K562 (cell line): ENCODE measurements around the gene GAS2L2. TPM values are rescaled to one million over a fixed set of nuclear protein-coding genes. Genes with fewer than 3 reads are reported as not detected.

Experiments
- ATAC-seq: fragments of 200-7000 bp; cut with Tn5 transposase; 3 replicates; pipeline ENCODE4 v1.9.1; 2020; ENCODE audit warnings: moderate library complexity
- BruUV-seq: library from RNA; stranded (reverse); fragments of 400-500 nt; replicated peaks from 2 replicates; lab custom pipeline; 2021; lab: Mats Ljungman, UMichigan
- CTCF ChIA-PET: fragments of 300-600 bp; formaldehyde crosslinking; extraction: SDS; loops from one replicate; lab custom pipeline; 2021; ENCODE audit warnings: low intra/inter-chr PET ratio; lab: Yijun Ruan, JAX
- POLR2A ChIA-PET: fragments of 300-600, 350-650 bp; sonication (Branson Sonifier 250); formaldehyde crosslinking; extraction: SDS; loops from one replicate; lab custom pipeline; 2021; ENCODE audit warnings: antibody characterized with exemption, inconsistent platforms; lab: Yijun Ruan, JAX
- DNase-seq, 4 experiments: peaks; one replicate each; pipeline versions ENCODE4 v3.0.0 to v3.0.0-alpha.2; 2011 to 2018; ENCODE audit warnings: low spot score in 3 of 4, mixed read lengths in 3 of 4; ENCODE audit errors: extremely low read depth in 1 of 4
- FAIRE-seq: peaks from 2 replicates; lab custom pipeline; 2011; peaks lifted over from hg19 to GRCh38; lab: Jason Lieb, UNC
- H2AFZ ChIP-seq: 2 replicates; pipeline ENCODE4 v1.6.0; 2011; ENCODE audit warnings: low read depth, low read length, control low read depth, inconsistent platforms
- H3K27ac ChIP-seq: fragments of 200-600 bp; 3 replicates; pipeline ENCODE4 v1.8.0; 2011; ENCODE audit warnings: low read depth, mild to moderate bottlenecking, control low read depth, inconsistent platforms, low read length, moderate library complexity, mixed read lengths; ENCODE audit errors: extremely low read depth
- H3K27me3 ChIP-seq, 2 experiments: fragments of 300-600 bp in 1 of 2; 2 replicates in 1 of 2; 3 replicates in 1 of 2; pipeline versions ENCODE4 v1.6.0 to v1.8.0; 2011; ENCODE audit warnings: inconsistent platforms in 2 of 2, low read length in 2 of 2, mild to moderate bottlenecking in 1 of 2, mixed read lengths in 1 of 2, moderate library complexity in 1 of 2; ENCODE audit not compliant: control insufficient read depth in 2 of 2, insufficient read depth in 2 of 2
- H3K36me3 ChIP-seq: fragments of 300-600 bp; 3 replicates; pipeline ENCODE4 v1.8.0; 2011; ENCODE audit warnings: mild to moderate bottlenecking, low read length, inconsistent platforms; ENCODE audit not compliant: control insufficient read depth, insufficient read depth
- H3K4me1 ChIP-seq, 2 experiments: fragments of 200-600 bp in 1 of 2; replicated peaks in 1 of 2; 2 replicates in 1 of 2; 3 replicates in 1 of 2; pipeline versions ENCODE4 v1.5.1 to v1.8.0; 2011; ENCODE audit warnings: inconsistent platforms in 2 of 2, low read length in 2 of 2, mild to moderate bottlenecking in 1 of 2, mixed read lengths in 1 of 2, moderate library complexity in 1 of 2; ENCODE audit not compliant: control insufficient read depth in 2 of 2, insufficient read depth in 2 of 2
- H3K4me2 ChIP-seq: 2 replicates; pipeline ENCODE4 v1.6.1; 2011; ENCODE audit warnings: low read length, control low read depth, inconsistent platforms, mixed read lengths; ENCODE audit not compliant: insufficient read depth
- H3K4me3 ChIP-seq: fragments of 200-600 bp; sonication (generic), shearing (Covaris generic); 2 replicates; pipeline ENCODE4 v1.5.1; 2016; ENCODE audit warnings: control low read depth, inconsistent platforms
- H3K79me2 ChIP-seq: fragments of 200-600 bp; 3 replicates; pipeline ENCODE4 v1.8.0; 2011; ENCODE audit warnings: low read length, inconsistent platforms; ENCODE audit not compliant: control insufficient read depth, insufficient read depth
- H3K9ac ChIP-seq, 2 experiments: 2 replicates each; pipeline versions ENCODE4 v1.6.0 to v1.6.1; 2011; ENCODE audit warnings: low read depth in 2 of 2, low read length in 2 of 2, control low read depth in 1 of 2, inconsistent platforms in 1 of 2, mild to moderate bottlenecking in 1 of 2, mixed read lengths in 1 of 2; ENCODE audit not compliant: insufficient read depth in 1 of 2
- H3K9me1 ChIP-seq: one replicate; pipeline ENCODE4 v1.6.0; 2011; ENCODE audit warnings: inconsistent platforms, mild to moderate bottlenecking, low read length, moderate library complexity; ENCODE audit not compliant: control insufficient read depth, insufficient read depth
- H3K9me3 ChIP-seq: replicated peaks from 2 replicates; pipeline ENCODE4 v1.5.1; 2011; ENCODE audit warnings: low read depth, low read length, inconsistent platforms; ENCODE audit not compliant: control insufficient read depth, insufficient read depth
- H4K20me1 ChIP-seq: replicated peaks from 2 replicates; pipeline ENCODE4 v1.6.1; 2011; ENCODE audit warnings: low read length, inconsistent platforms, mixed read lengths; ENCODE audit not compliant: control insufficient read depth, insufficient read depth
- HNRNPH1 ChIP-seq: fragments of 200-400 bp; formaldehyde crosslinking; optimal IDR thresholded peaks from 2 replicates; pipeline ENCODE3; 2017; ENCODE audit warnings: low read depth, mild to moderate bottlenecking, low read length, moderate library complexity
- NFYB ChIP-seq: IDR thresholded peaks from 2 replicates; pipeline ENCODE4 v1.6.1; 2011; ENCODE audit warnings: mild to moderate bottlenecking, moderate library complexity; ENCODE audit not compliant: insufficient read length; ENCODE audit errors: extremely low read depth
- SREBF2 ChIP-seq: sonication (generic); formaldehyde crosslinking; IDR thresholded peaks from 2 replicates; pipeline ENCODE4 v1.4.0; 2020; ENCODE audit warnings: mild to moderate bottlenecking, missing genetic modification reagents
- ZC3H11A ChIP-seq: IDR thresholded peaks from 2 replicates; pipeline ENCODE4 v1.6.1; 2012; ENCODE audit warnings: low read depth, low read length, improper control_type of control experiment
- ZNF512 ChIP-seq: IDR thresholded peaks from 2 replicates; pipeline ENCODE4 v1.6.1; 2016; ENCODE audit warnings: missing genetic modification characterization, missing compliant biosample characterization
- ZNF584 ChIP-seq: fragments of 200-800 bp; sonication (Bioruptor generic); IDR thresholded peaks from 2 replicates; pipeline ENCODE4 v1.6.1; 2016; ENCODE audit warnings: low read depth, mild to moderate bottlenecking, missing genetic modification characterization, missing compliant biosample characterization
- WGBS: fragments of 100-300 bp; shearing (Covaris generic); methylation state at CpG from one replicate; pipeline ENCODE4 v1.1.6; 2016; ENCODE audit warnings: low coverage, mixed read lengths; ENCODE audit not compliant: insufficient coverage; ENCODE audit errors: missing lambda C conversion rate; 5-methylcytosine and 5-hydroxymethylcytosine counted together
- in situ Hi-C: fragments of 300-500 bp; cut with MboI; formaldehyde crosslinking; loops from 4 replicates; pipeline ENCODE4 v1.15.0; 2018; ENCODE audit warnings: inconsistent platforms, mixed read lengths
- intact Hi-C: fragments of 100-400 bp; cut with micrococcal nuclease; formaldehyde crosslinking; loops from 2 replicates; pipeline ENCODE4 v1.14.2; 2022
- polyA plus RNA-seq, 8 experiments: library from polyadenylated mRNA; depleted of rRNA in 4 of 8; stranded (reverse) in 5 of 8; unstranded in 3 of 8; fragments of >200 nt; fragmentation: Nextera tagmentation in 2 of 8; fragmentation: Illumina TruSeq in 1 of 8; extraction: Ambion mirVana in 2 of 8; extraction: Trizol in 1 of 8; gene quantifications; 2 replicates each; pipeline versions ENCODE4 v1.2.1 to v1.2.3, GENCODE V29; 2011 to 2014; ENCODE audit warnings: inconsistent platforms in 1 of 8, missing spikeins in 1 of 8
- total RNA-seq, 7 experiments: library from RNA; depleted of rRNA in 6 of 7; stranded (reverse); fragments of >200 nt in 6 of 7; fragmentation: Illumina TruSeq in 2 of 7; extraction: Trizol in 2 of 7; gene quantifications; 2 replicates each; pipeline versions ENCODE4 v1.2.1 to v1.2.3, GENCODE V29; 2011 to 2021; ENCODE audit warnings: low replicate concordance in 1 of 7

Gene GAS2L2
- total and polyA plus RNA-seq, 9 of the 15 experiments (the other 6 are each of a cell fraction or from before 2014, with no cell fraction given): not detected

- TF ChIP-seq ZNF584 (CRISPR knock-in tag) (no peak), HNRNPH1 (no peak), SREBF2 (CRISPR knock-in tag) (no peak)
Observed at GRCh38 chr17:35764123-35764991, 11.3 kb upstream of the GAS2L2 start (continued).

GRCh38 chr17:35763767-35764122, 10.7 kb upstream of the GAS2L2 start:
- no peaks in the 10 kb centered on the region for H3K9me3 ChIP-seq
- BruUV-seq: no TSS peak
- peak; percentile 43; the same call in 1 of the 2 replicates for TF ChIP-seq ZC3H11A
- TF ChIP-seq ZNF512 (tag): peak; percentile 41; the same call in 1 of the 2 replicates
- TF ChIP-seq NFYB: no peak
- H2AFZ ChIP-seq: peak overlapping the region; percentile 94
- WGBS: 33% methylated on average over 14 of the region's 17 CpGs
- no peak for DNase-seq
- peak overlapping the region; percentile 45; the same call in 1 of the 2 replicates for H3K4me3 ChIP-seq
- H3K4me1 ChIP-seq: peaks cover 0 to 18% of the 10 kb centered on the region in 2 experiments; a peak in 3 of 5 replicates
- CTCF ChIA-PET: interaction anchor here (0.6 to 2.9 kb wide), 6 partner anchors 9 to 245 kb away, joined by 3 to 39 read pairs (median 4); partner anchors contain the start of gene TAF15
- H3K4me2 ChIP-seq: peak overlapping the region; percentile 76
- H4K20me1 ChIP-seq: no peaks in the 10 kb centered on the region
- peak overlapping the region in 1 of 2 experiments; percentile 84; a peak in 2 of 4 replicates for H3K9ac ChIP-seq
- no peaks in the 10 kb centered on the region for H3K36me3 ChIP-seq
- H3K79me2 ChIP-seq: no peaks in the 10 kb centered on the region
- POLR2A ChIA-PET: interaction anchor here (0.6 to 2.3 kb wide), 6 partner anchors 9 to 1344 kb away, joined by 3 to 13 read pairs (median 3); partner anchors contain the start of gene TAF15
- no peak overlapping the region for H3K27ac ChIP-seq
- intact Hi-C loops: loop anchor here (1.0 to 10.0 kb wide), 2 partner anchors 41 to 181 kb away; partner anchors contain the start of gene LYZL6
- no peak for FAIRE-seq
- H3K27me3 ChIP-seq: peaks cover 33 to 68% of the 10 kb centered on the region in 2 experiments; a peak in 4 of 5 replicates
- in situ Hi-C loops: no loop called here
- H3K9me1 ChIP-seq: peaks cover 3% of the 10 kb centered on the region
- no peak for ATAC-seq
